ENCODE data around the gene ZNF280D.
A peak's percentile ranks its signal among the peaks of the same experiment; 100 is the strongest.

Gene ZNF280D

DNA sequence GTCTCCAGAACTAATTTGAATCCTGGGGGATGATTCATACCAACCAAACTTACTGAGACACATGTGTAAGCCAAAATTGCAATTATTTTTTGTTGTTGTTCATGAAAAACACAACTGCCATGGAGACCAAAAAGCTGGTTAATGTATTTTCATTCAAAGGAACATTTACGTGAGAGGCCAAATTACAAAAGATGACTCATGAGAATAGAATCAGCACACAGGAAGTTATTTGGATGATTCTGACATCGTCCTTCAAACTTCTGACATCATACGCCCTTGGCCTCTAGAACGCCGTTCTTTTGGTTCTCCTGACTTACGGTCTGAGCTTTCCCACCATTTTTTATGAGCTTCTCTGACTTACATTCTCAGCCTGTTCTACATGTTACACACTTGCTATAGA is 3.0 kb upstream of the ZNF280D start:
- TF ChIP-seq, protein P1, sequence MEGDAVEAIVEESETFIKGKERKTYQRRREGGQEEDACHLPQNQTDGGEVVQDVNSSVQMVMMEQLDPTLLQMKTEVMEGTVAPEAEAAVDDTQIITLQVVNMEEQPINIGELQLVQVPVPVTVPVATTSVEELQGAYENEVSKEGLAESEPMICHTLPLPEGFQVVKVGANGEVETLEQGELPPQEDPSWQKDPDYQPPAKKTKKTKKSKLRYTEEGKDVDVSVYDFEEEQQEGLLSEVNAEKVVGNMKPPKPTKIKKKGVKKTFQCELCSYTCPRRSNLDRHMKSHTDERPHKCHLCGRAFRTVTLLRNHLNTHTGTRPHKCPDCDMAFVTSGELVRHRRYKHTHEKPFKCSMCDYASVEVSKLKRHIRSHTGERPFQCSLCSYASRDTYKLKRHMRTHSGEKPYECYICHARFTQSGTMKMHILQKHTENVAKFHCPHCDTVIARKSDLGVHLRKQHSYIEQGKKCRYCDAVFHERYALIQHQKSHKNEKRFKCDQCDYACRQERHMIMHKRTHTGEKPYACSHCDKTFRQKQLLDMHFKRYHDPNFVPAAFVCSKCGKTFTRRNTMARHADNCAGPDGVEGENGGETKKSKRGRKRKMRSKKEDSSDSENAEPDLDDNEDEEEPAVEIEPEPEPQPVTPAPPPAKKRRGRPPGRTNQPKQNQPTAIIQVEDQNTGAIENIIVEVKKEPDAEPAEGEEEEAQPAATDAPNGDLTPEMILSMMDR (IDR thresholded peaks at IDR 0.05; ENCODE audit: low read depth, low read length), result no peak
- H3K4me3 ChIP-seq (ENCODE audit: low read depth, low read length), result no peak overlapping the region

GRCh38 chr15:56735589-56735988 is 2.3 kb upstream of the ZNF280D start:
- TF ChIP-seq, protein P1 (IDR thresholded peaks at IDR 0.05; ENCODE audit: low read depth, low read length), result no peak

GRCh38 chr15:56734013-56734635 is 815 bp upstream of the ZNF280D start:
- TF ChIP-seq, protein P1 (IDR thresholded peaks at IDR 0.05; ENCODE audit: low read depth, low read length), result no peak
- H3K4me3 ChIP-seq (ENCODE audit: low read depth, low read length), result no peak overlapping the region; the same call in 1 of the 2 replicates

More at GRCh38 chr15:56735589-56735988, 2.3 kb upstream of the ZNF280D start:
- no peak overlapping the region for H3K4me3 ChIP-seq (ENCODE audit: low read depth, low read length)

- peak overlapping the region; percentile 82 for H3K4me3 ChIP-seq (ENCODE audit: low read depth, low read length)
- TF ChIP-seq, protein P1 (IDR thresholded peaks at IDR 0.05; ENCODE audit: low read depth, low read length), result no peak
These were observed 498 bp downstream of the ZNF280D start for GRCh38 chr15:56732886-56733135.

GRCh38 chr15:56732135-56732885 is 999 bp downstream of the ZNF280D start:
- TF ChIP-seq, protein P1 (IDR thresholded peaks at IDR 0.05; ENCODE audit: low read depth, low read length), result no peak
- H3K4me3 ChIP-seq (ENCODE audit: low read depth, low read length), result peak overlapping the region; percentile 82

DNA sequence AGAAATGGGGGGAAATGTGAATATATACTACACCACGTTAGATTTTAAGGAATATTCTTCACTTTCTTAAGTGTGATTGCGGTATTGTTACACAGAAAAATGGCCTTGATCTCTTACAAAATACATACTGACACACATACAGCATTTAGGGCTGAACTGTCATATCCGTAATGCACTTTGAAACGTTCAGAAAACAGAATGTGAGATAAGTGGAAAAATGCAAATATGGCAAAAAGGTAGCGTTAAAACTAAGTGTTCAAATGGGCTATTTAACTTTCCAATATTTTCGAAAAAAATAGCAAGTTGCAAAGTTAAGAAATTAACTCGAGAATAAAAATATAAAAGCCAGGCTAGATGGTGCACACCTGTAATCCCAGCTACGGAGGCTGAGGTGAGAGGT is 1.8 kb downstream of the ZNF280D start:
- peak overlapping the region; percentile 82 for H3K4me3 ChIP-seq (ENCODE audit: low read depth, low read length)
- TF ChIP-seq, protein P1 (IDR thresholded peaks at IDR 0.05; ENCODE audit: low read depth, low read length), result no peak

DNA sequence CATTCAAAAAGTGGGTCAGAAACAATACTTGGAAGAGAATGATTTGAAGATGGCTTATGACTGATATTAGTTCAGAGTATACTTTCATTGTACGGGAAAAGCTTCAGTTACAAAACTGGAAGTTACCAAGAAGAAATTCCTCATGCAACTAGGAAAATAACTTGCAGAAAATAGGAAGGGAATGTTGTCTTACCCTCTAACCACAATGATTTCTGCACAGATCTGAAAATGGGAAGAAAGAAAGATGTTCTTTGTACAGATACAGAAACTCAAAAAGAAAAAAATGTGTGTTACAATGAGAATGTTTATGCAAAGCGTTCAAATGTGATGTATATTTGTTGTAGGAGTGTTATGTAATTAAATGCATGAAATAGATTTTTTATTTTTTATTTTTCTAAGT is 3.7 kb downstream of the ZNF280D start:
- TF ChIP-seq, protein P1 (IDR thresholded peaks at IDR 0.05; ENCODE audit: low read depth, low read length), result no peak

More for the DNA sequence above, 3.7 kb downstream of the ZNF280D start:
- no peak overlapping the region for H3K4me3 ChIP-seq (ENCODE audit: low read depth, low read length)

Measured in WI38 (cell line).